Liver (tissue), 9 donors: ENCODE results near the gene PCSK4. TPM values are rescaled to one million over a fixed set of nuclear protein-coding genes. Genes with fewer than 3 reads are reported as not detected.

ENCODE experiments used
- DNase-seq: peaks from one replicate; pipeline ENCODE4 v3.0.0-alpha.2; 2017; ENCODE audit warnings: low spot score
- H3K27ac ChIP-seq, 2 donors: one replicate each; pipeline ENCODE4 v1.7.0; 2013; ENCODE audit warnings: inconsistent platforms in 2 of 2, low read length in 2 of 2, control low read depth in 1 of 2, low read depth in 1 of 2, mild to moderate bottlenecking in 1 of 2
- H3K27me3 ChIP-seq, 4 donors: one replicate each; pipeline versions ENCODE4 v1.6.1 to v1.7.0; 2013; ENCODE audit warnings: low read length in 3 of 4, inconsistent platforms in 1 of 4, mild to moderate bottlenecking in 1 of 4, moderate library complexity in 1 of 4; ENCODE audit not compliant: control insufficient read depth in 4 of 4, insufficient read depth in 4 of 4
- H3K36me3 ChIP-seq, 4 donors: one replicate each; pipeline versions ENCODE4 v1.6.1 to v1.7.0; 2013; ENCODE audit warnings: low read length in 3 of 4, mild to moderate bottlenecking in 3 of 4, low read depth in 1 of 4, moderate library complexity in 1 of 4; ENCODE audit not compliant: control insufficient read depth in 4 of 4, insufficient read depth in 3 of 4
- H3K4me1 ChIP-seq, 4 donors: one replicate each; pipeline versions ENCODE4 v1.6.1 to v1.7.0; 2013; ENCODE audit warnings: low read length in 3 of 4, mild to moderate bottlenecking in 3 of 4, moderate library complexity in 1 of 4; ENCODE audit not compliant: control insufficient read depth in 4 of 4, insufficient read depth in 4 of 4
- H3K4me3 ChIP-seq, 3 donors: one replicate each; pipeline versions ENCODE4 v1.6.1 to v1.7.0; 2013; ENCODE audit warnings: low read length in 3 of 3, control low read depth in 1 of 3, low read depth in 1 of 3, mild to moderate bottlenecking in 1 of 3
- H3K9ac ChIP-seq, 2 donors: one replicate each; pipeline ENCODE4 v1.7.0; 2013; ENCODE audit warnings: low read length in 2 of 2, mild to moderate bottlenecking in 2 of 2, moderate library complexity in 2 of 2, control low read depth in 1 of 2, low read depth in 1 of 2
- H3K9me3 ChIP-seq, 4 donors: one replicate each; pipeline versions ENCODE4 v1.6.1 to v1.7.0; 2013; ENCODE audit warnings: low read length in 3 of 4; ENCODE audit not compliant: control insufficient read depth in 4 of 4
- CTCF ChIP-seq: fragments of 150-350 bp; IDR thresholded peaks from 2 replicates; pipeline ENCODE4 v1.5.1; 2017; ENCODE audit warnings: improper control_type of control experiment, low read depth, low read length; ENCODE audit not compliant: missing input control
- EGR1 ChIP-seq, 2 donors: IDR thresholded peaks; 2 replicates each; pipeline ENCODE4 v1.6.1; 2016 to 2018; ENCODE audit warnings: antibody characterized with exemption in 2 of 2, low read depth in 2 of 2
- GABPA ChIP-seq, 2 donors: IDR thresholded peaks in 1 of 2; conservative IDR thresholded peaks in 1 of 2; 2 replicates each; pipeline ENCODE4 v1.6.1; 2016; ENCODE audit warnings: antibody characterized with exemption in 2 of 2, mild to moderate bottlenecking in 1 of 2, moderate library complexity in 1 of 2
- HNF4A ChIP-seq, 2 donors: conservative IDR thresholded peaks; 2 replicates each; pipeline ENCODE4 v1.6.1; 2016; ENCODE audit warnings: antibody characterized with exemption in 2 of 2, mild to moderate bottlenecking in 2 of 2
- MAX ChIP-seq: IDR thresholded peaks from 2 replicates; pipeline ENCODE4 v1.6.1; 2016; ENCODE audit warnings: antibody characterized with exemption
- NR2F2 ChIP-seq: IDR thresholded peaks from 2 replicates; pipeline ENCODE4 v1.6.1; 2016; ENCODE audit warnings: antibody characterized with exemption
- RAD21 ChIP-seq, 2 donors: IDR thresholded peaks; 2 replicates each; pipeline ENCODE4 v1.6.1; 2016; ENCODE audit warnings: antibody characterized with exemption in 2 of 2, mild to moderate bottlenecking in 2 of 2
- REST ChIP-seq: IDR thresholded peaks from 2 replicates; pipeline ENCODE4 v1.6.1; 2016; ENCODE audit warnings: antibody characterized with exemption, mild to moderate bottlenecking
- RXRA ChIP-seq, 2 donors: IDR thresholded peaks; 2 replicates each; pipeline ENCODE4 v1.6.1; 2017 to 2018; ENCODE audit warnings: antibody characterized with exemption in 2 of 2, mild to moderate bottlenecking in 1 of 2
- SP1 ChIP-seq: IDR thresholded peaks from 2 replicates; pipeline ENCODE4 v1.6.1; 2018; ENCODE audit warnings: antibody characterized with exemption, mild to moderate bottlenecking
- TAF1 ChIP-seq: conservative IDR thresholded peaks from 2 replicates; pipeline ENCODE4 v1.6.1; 2016; ENCODE audit warnings: antibody characterized with exemption, mild to moderate bottlenecking
- YY1 ChIP-seq: IDR thresholded peaks from 2 replicates; pipeline ENCODE4 v1.6.1; 2016; ENCODE audit warnings: antibody characterized with exemption, mild to moderate bottlenecking
- ZBTB33 ChIP-seq: IDR thresholded peaks from 2 replicates; pipeline ENCODE4 v1.6.1; 2016; ENCODE audit warnings: antibody characterized with exemption
- WGBS: extraction: QIAGEN DNeasy Blood & Tissue Kit; methylation state at CpG from one replicate; pipeline ENCODE4 v1.1.7; 2013; 5-methylcytosine and 5-hydroxymethylcytosine counted together
- polyA plus RNA-seq, 2 donors: library from polyadenylated mRNA; stranded (reverse) in 1 of 2; unstranded in 1 of 2; fragments of 200-250 nt in 1 of 2; fragments of >200 nt in 1 of 2; fragmentation: Nextera tagmentation in 1 of 2; extraction: Ambion mirVana in 1 of 2; gene quantifications; one replicate each; pipeline versions ENCODE4 v1.2.1 to v1.2.3, GENCODE V29; 2013 to 2015
- total RNA-seq, 2 donors: library from RNA; depleted of rRNA; stranded (reverse); fragments of >200 nt; gene quantifications; one replicate each; pipeline ENCODE4 v1.2.3, GENCODE V29; 2014
- donor health status: healthy.
- donor health status: healthy.
- donor health status: healthy.
- donor health status: healthy.
- donor health status: healthy.

The PCSK4 gene
- total and polyA plus RNA-seq, 4 donors: 0.60 to 2.6 (median 1.9) TPM

GRCh38 chr19:1497578-1498235 lies 7.6 kb upstream of the PCSK4 start:
- no peaks in the 10 kb centered on the region for H3K27me3 ChIP-seq
- DNase-seq: no peak
- TF ChIP-seq EGR1 (IDR thresholded peaks at IDR 0.05; ENCODE audit: low read depth in 2 of 2) (no peak), ZBTB33 (no peak), HNF4A (conservative IDR thresholded peaks at IDR 0.05) (no peak), YY1 (no peak), TAF1 (no peak), SP1 (no peak), RXRA (IDR thresholded peaks at IDR 0.05) (no peak), NR2F2 (no peak), REST (no peak), RAD21 (IDR thresholded peaks at IDR 0.05) (no peak), GABPA (IDR thresholded peaks at IDR 0.05 in 1 of 2, conservative IDR thresholded peaks at IDR 0.05 in 1 of 2) (no peak), CTCF (no peak), MAX (no peak)

More at GRCh38 chr19:1497578-1498235, 7.6 kb upstream of the PCSK4 start:
- Histone ChIP-seq H3K9ac (no peak overlapping the region), H3K4me1 (peaks cover 6 to 40% (median 26%) of the 10 kb centered on the region in 4 donors), H3K9me3 (no peaks in the 10 kb centered on the region), H3K36me3 (peaks cover 0 to 2% (median 0%) of the 10 kb centered on the region in 4 donors), H3K27ac (no peak overlapping the region), H3K4me3 (no peak overlapping the region)
- 87% methylated on average over 25 of the region's 25 CpGs for WGBS
